GM10248 (cell line): ENCODE measurements around the gene ATP6V0A1.
A peak's percentile ranks its signal among the peaks of the same experiment; 100 is the strongest.

Experiments
- CTCF ChIA-PET: fragments of 300-600 bp; sonication (Branson Sonifier 250); formaldehyde crosslinking; extraction: SDS; loops from one replicate; lab custom pipeline; 2021; ENCODE audit warnings: antibody characterized with exemption; lab: Yijun Ruan, JAX
- POLR2A ChIA-PET: fragments of 350-650 bp; sonication (Branson Sonifier 250); formaldehyde crosslinking; extraction: SDS; loops from one replicate; lab custom pipeline; 2020; ENCODE audit warnings: antibody characterized with exemption; lab: Yijun Ruan, JAX
- DNase-seq: peaks from one replicate; pipeline ENCODE4 v3.0.0; 2012; ENCODE audit errors: extremely low spot score
- TF ChIP-seq, protein P1 (sequence below): IDR thresholded peaks from 2 replicates; pipeline ENCODE4 v1.5.1; 2012; ENCODE audit warnings: mild to moderate bottlenecking, low read depth; ENCODE audit errors: extremely low read depth, missing control alignments, control extremely low read depth

ATP6V0A1 gene

DNA sequence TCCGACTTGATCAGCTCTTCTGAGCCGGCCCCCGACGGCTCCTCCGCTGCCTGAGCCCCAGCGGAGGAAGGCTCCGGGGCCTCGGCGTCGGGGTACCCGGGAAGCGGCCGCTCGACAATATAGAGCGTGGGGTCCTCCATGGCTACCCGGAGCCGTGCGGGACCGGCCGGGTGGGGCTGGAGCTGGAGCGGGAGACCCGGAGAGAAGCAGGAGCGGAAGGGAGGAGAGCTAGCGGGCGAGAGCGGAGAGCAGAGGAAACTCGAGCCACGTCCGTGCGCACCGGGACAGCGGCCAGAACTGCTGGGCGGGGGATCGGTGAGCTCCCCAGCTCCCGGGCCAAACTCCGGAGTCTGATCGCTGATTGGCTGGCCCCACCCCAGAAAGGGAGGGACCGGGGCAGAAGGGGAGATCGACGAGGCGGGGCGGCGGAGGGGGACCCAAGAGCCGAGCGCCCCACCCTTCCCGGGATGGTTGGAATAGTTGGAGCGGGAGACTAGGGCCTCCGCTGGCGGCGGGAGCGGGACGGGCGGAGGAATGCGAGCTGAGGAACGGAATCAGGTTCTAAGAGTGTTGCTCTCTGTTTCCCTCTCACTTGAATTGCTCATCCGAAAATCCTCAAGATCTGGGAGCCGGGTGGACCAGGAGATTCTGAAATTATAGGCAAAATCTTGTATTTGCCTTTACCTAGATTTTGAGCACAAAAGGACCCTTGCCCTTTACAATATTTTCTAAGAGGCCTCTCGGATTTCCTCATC is 35.5 kb upstream of the ATP6V0A1 start, which contains the start of gene CAVIN1:
TSS of gene CAVIN1 (minus strand) at position 299 of the 755 bp plus-strand sequence. CDS start at position 140, 159 bp downstream.
- peak; percentile 69 for DNase-seq
- TF ChIP-seq, protein P1, sequence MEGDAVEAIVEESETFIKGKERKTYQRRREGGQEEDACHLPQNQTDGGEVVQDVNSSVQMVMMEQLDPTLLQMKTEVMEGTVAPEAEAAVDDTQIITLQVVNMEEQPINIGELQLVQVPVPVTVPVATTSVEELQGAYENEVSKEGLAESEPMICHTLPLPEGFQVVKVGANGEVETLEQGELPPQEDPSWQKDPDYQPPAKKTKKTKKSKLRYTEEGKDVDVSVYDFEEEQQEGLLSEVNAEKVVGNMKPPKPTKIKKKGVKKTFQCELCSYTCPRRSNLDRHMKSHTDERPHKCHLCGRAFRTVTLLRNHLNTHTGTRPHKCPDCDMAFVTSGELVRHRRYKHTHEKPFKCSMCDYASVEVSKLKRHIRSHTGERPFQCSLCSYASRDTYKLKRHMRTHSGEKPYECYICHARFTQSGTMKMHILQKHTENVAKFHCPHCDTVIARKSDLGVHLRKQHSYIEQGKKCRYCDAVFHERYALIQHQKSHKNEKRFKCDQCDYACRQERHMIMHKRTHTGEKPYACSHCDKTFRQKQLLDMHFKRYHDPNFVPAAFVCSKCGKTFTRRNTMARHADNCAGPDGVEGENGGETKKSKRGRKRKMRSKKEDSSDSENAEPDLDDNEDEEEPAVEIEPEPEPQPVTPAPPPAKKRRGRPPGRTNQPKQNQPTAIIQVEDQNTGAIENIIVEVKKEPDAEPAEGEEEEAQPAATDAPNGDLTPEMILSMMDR: no peak
- POLR2A ChIA-PET: no interaction called here
- CTCF ChIA-PET: interaction anchor here (0.8 to 4.1 kb wide), 13 partner anchors 9 to 201 kb away, joined by 3 to 18 read pairs (median 4); no protein-coding TSS in a partner anchor

DNA sequence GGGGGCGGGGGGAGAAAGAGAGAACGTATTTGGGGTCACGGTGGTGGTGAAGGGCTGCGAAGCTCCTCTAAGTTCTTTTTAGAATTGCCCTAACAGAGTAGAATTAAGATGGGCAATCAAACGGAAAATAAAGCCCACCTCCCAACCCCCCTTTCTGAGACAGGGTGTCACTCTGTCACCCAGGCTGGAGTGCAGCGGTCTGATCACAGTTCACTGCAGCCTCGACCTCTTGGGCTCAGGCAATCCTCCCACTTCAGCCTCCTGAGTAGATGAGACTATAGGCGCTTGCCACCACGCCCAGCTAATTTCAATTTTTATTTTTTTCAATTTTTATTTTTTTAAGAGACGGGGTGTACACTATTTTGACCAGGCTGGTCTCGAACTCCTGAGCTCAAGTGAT is 34.9 kb upstream of the ATP6V0A1 start:
- ChIA-PET CTCF (interaction anchor here (0.8 to 4.1 kb wide), 11 partner anchors 8 to 103 kb away, joined by 3 to 18 read pairs (median 4); no protein-coding TSS in a partner anchor), POLR2A (no interaction called here)
- DNase-seq: no peak
- TF ChIP-seq, protein P1: no peak

DNA sequence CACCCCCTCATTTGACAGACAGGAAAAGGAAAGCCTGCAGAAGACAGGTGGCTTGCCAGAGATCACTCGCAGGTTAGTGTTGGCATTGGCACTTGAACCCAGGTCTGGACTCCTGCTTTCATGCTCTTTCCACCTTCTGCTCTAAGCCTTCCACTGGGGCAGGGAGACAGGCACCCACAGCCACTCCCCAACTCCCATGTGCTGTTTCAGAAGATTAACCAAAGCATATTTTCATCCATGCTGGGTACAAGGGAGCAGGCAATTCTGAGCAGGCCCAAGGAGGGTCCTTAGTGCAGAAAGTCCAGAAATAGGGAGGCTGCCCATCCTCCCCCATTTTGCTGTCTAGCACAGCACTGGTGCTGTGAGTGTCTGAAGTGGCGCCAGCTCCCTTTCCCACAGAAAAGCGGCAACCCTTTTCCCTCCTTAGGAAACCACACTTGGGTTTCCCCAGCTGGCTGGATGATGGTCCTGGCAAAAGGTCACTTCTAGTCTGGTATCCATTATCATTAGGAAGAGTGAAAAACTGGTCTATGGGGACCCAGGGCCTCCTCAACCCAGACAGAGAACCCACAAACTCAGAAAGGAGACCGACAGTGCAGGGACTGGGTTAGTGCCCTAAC is 33.6 kb upstream of the ATP6V0A1 start:
- CTCF ChIA-PET: interaction anchor here (1.1 to 4.1 kb wide), 3 partner anchors 10 to 93 kb away, joined by 3 to 18 read pairs (median 13); no protein-coding TSS in a partner anchor
- no peak for DNase-seq
- TF ChIP-seq, protein P1: no peak
- POLR2A ChIA-PET: interaction anchor here (0.6 kb wide), 1 partner anchor 421 kb away, joined by 3 read pairs; no protein-coding TSS in a partner anchor

DNA sequence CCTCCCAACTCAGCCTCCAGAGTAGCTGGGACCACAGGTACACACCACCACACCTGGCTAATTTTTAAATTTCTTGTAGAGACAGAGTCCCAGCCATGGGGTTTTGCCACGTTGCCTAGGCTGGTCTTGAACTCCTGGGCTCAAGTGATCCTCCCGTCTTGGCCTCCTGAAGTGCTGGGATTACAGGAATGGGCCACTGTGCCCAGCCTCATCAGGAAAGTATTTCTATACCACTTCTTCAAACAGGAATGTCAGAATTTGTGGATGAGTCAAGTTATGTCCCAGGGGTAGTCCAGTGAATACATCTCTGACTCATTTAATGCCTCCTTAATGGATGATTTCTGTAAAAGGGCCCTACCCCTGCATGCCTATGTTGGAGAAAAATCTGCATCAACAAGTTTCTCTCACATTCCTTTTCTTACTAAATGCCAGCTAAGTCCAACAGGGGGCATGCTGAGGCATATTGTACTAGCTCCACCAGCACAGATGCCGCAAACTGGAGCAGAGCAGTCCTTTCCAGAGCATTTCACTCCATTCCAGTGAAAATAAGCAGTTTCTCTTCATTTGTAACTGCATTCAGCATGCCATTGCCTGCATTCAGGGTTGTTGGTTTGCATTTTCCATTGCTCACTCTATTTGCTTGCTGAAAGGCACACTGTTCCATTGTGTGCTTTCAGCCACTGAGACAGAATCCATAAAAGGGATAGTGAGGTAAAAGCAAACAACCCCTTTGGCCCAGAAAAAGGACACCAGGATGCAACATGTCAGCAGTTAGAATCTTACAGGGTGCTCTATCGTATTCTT is 30.3 kb upstream of the ATP6V0A1 start:
- CTCF ChIA-PET: interaction anchor here (1.0 to 2.7 kb wide), 10 partner anchors 9 to 99 kb away, joined by 3 to 8 read pairs (median 4); no protein-coding TSS in a partner anchor
- POLR2A ChIA-PET: no interaction called here
- peak; percentile 41 for DNase-seq

DNA sequence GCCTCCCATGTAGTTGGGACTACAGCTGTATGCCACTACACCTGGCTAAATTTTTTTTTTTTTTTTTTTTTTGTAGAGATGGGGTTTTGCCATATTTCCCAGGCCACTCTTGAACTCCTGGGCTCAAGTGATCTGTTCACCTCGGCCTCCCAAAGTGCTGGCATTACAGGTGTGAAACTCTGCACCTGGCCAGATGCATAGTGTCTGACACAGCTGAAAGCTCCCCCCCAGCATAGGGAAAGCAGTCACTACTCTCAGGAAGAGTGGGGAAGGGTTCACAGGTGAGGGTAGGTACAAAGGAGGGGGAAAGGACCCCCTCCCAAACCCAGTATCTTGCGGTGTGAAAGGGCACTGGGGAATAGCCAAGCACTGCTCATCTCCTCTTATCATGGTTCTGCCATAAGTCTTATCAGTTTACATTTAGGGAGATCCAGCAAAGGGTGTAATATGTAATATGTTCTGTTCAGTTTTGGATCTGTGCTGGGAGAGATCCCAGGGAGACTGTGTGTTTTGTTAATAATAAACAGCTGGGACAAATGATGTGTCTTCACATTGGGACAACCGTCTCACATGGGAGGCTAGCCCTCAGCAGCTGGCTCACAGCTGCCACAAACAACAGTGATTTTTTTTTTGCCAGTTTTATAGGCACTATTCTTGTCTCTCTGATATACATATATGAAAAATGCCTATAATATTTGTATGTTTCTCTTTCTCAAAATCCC is 28.8 kb upstream of the ATP6V0A1 start:
- DNase-seq: no peak
- CTCF ChIA-PET: interaction anchor here (1.4 to 2.7 kb wide), 5 partner anchors 8 to 97 kb away, joined by 3 to 12 read pairs (median 8); no protein-coding TSS in a partner anchor
- POLR2A ChIA-PET: no interaction called here
- TF ChIP-seq, protein P1: no peak

More for the DNA sequence above, 30.3 kb upstream of the ATP6V0A1 start:
- TF ChIP-seq, protein P1: peak; percentile 52
